Liver (tissue), 3 donors: ENCODE results near the gene EPB41L2.

Experiments used
- ATF3 ChIP-seq: IDR thresholded peaks from 2 replicates; pipeline ENCODE4 v1.6.1; 2016; ENCODE audit warnings: antibody characterized with exemption
- CTCF ChIP-seq: fragments of 150-350 bp; IDR thresholded peaks from 2 replicates; pipeline ENCODE4 v1.5.1; 2017; ENCODE audit warnings: improper control_type of control experiment, low read depth, low read length; ENCODE audit not compliant: missing input control
- EGR1 ChIP-seq, 2 donors: IDR thresholded peaks; 2 replicates each; pipeline ENCODE4 v1.6.1; 2016 to 2018; ENCODE audit warnings: antibody characterized with exemption in 2 of 2, low read depth in 2 of 2
- GABPA ChIP-seq, 2 donors: IDR thresholded peaks in 1 of 2; conservative IDR thresholded peaks in 1 of 2; 2 replicates each; pipeline ENCODE4 v1.6.1; 2016; ENCODE audit warnings: antibody characterized with exemption in 2 of 2, mild to moderate bottlenecking in 1 of 2, moderate library complexity in 1 of 2
- JUND ChIP-seq, 2 donors: IDR thresholded peaks; 2 replicates each; pipeline ENCODE4 v1.6.1; 2016; ENCODE audit warnings: antibody characterized with exemption in 2 of 2
- MAX ChIP-seq: IDR thresholded peaks from 2 replicates; pipeline ENCODE4 v1.6.1; 2016; ENCODE audit warnings: antibody characterized with exemption
- NR2F2 ChIP-seq: IDR thresholded peaks from 2 replicates; pipeline ENCODE4 v1.6.1; 2016; ENCODE audit warnings: antibody characterized with exemption
- RAD21 ChIP-seq, 2 donors: IDR thresholded peaks; 2 replicates each; pipeline ENCODE4 v1.6.1; 2016; ENCODE audit warnings: antibody characterized with exemption in 2 of 2, mild to moderate bottlenecking in 2 of 2
- REST ChIP-seq: IDR thresholded peaks from 2 replicates; pipeline ENCODE4 v1.6.1; 2016; ENCODE audit warnings: antibody characterized with exemption, mild to moderate bottlenecking
- TAF1 ChIP-seq: conservative IDR thresholded peaks from 2 replicates; pipeline ENCODE4 v1.6.1; 2016; ENCODE audit warnings: antibody characterized with exemption, mild to moderate bottlenecking
- YY1 ChIP-seq: IDR thresholded peaks from 2 replicates; pipeline ENCODE4 v1.6.1; 2016; ENCODE audit warnings: antibody characterized with exemption, mild to moderate bottlenecking
- ZBTB33 ChIP-seq: IDR thresholded peaks from 2 replicates; pipeline ENCODE4 v1.6.1; 2016; ENCODE audit warnings: antibody characterized with exemption
- donor health status: healthy.
- donor health status: healthy.

GRCh38 chr6:130973521-130974277 is 89.3 kb downstream of the EPB41L2 start:
- TF ChIP-seq TAF1 (no peak), CTCF (no peak), REST (no peak), ATF3 (no peak), MAX (no peak), RAD21 (IDR thresholded peaks at IDR 0.05) (no peak), GABPA (IDR thresholded peaks at IDR 0.05 in 1 of 2, conservative IDR thresholded peaks at IDR 0.05 in 1 of 2) (no peak), NR2F2 (no peak), EGR1 (IDR thresholded peaks at IDR 0.05; ENCODE audit: low read depth in 2 of 2) (no peak), JUND (IDR thresholded peaks at IDR 0.05) (no peak), ZBTB33 (no peak), YY1 (no peak)
